H9 (cell line): ENCODE measurements around the gene IFI44L. TPM values are rescaled to one million over a fixed set of nuclear protein-coding genes. Genes with fewer than 3 reads are reported as not detected.

Experiments used
- DNase-seq: peaks from one replicate; pipeline ENCODE4 v3.0.0-alpha.2; 2017
- H2AFZ ChIP-seq: one replicate; pipeline ENCODE4 v1.6.1; 2013; ENCODE audit warnings: mild to moderate bottlenecking, low read length, control low read depth, moderate library complexity
- H2AK5ac ChIP-seq: 2 replicates; pipeline ENCODE4 v1.6.1; 2013; ENCODE audit warnings: low read length, control low read depth, mixed read lengths; ENCODE audit not compliant: insufficient read length
- H2BK120ac ChIP-seq: one replicate; pipeline ENCODE4 v1.6.1; 2013; ENCODE audit warnings: low read depth, mild to moderate bottlenecking, low read length, control low read depth, inconsistent platforms; ENCODE audit not compliant: poor library complexity, severe bottlenecking
- H2BK12ac ChIP-seq: 2 replicates; pipeline ENCODE4 v1.6.1; 2013; ENCODE audit warnings: low read length, control low read depth, mixed read lengths, low read depth; ENCODE audit not compliant: insufficient read length
- H2BK15ac ChIP-seq: 2 replicates; pipeline ENCODE4 v1.6.1; 2013; ENCODE audit warnings: low read depth, low read length, control low read depth
- H2BK20ac ChIP-seq: one replicate; pipeline ENCODE4 v1.6.1; 2013; ENCODE audit warnings: low read depth, mild to moderate bottlenecking, low read length, control low read depth, inconsistent platforms; ENCODE audit not compliant: poor library complexity, severe bottlenecking
- H2BK5ac ChIP-seq: 2 replicates; pipeline ENCODE4 v1.6.1; 2013; ENCODE audit warnings: low read length, control low read depth, mixed read lengths; ENCODE audit not compliant: insufficient read length
- H3K14ac ChIP-seq: 2 replicates; pipeline ENCODE4 v1.6.1; 2013; ENCODE audit warnings: low read length, control low read depth; ENCODE audit not compliant: insufficient read depth
- H3K18ac ChIP-seq: 2 replicates; pipeline ENCODE4 v1.6.1; 2013; ENCODE audit warnings: low read depth, mild to moderate bottlenecking, mixed read lengths, low read length, control low read depth; ENCODE audit not compliant: insufficient read length
- H3K23ac ChIP-seq: 2 replicates; pipeline ENCODE4 v1.6.1; 2013; ENCODE audit warnings: low read length, control low read depth, mixed read lengths, low read depth; ENCODE audit not compliant: insufficient read length
- H3K23me2 ChIP-seq: 2 replicates; pipeline ENCODE4 v1.6.1; 2013; ENCODE audit warnings: low read depth, mild to moderate bottlenecking, mixed read lengths, low read length, control low read depth; ENCODE audit not compliant: insufficient read length, poor library complexity, severe bottlenecking
- H3K27ac ChIP-seq: 2 replicates; pipeline ENCODE4 v1.5.1; 2013; ENCODE audit warnings: low read length, control low read depth, mixed read lengths, low read depth; ENCODE audit not compliant: insufficient read length
- H3K27me3 ChIP-seq: 2 replicates; pipeline ENCODE4 v1.6.1; 2013; ENCODE audit warnings: low read length, control low read depth, inconsistent platforms; ENCODE audit not compliant: insufficient read depth
- H3K4ac ChIP-seq: 2 replicates; pipeline ENCODE4 v1.6.1; 2013; ENCODE audit warnings: low read depth, mild to moderate bottlenecking, control low read depth, inconsistent platforms, low read length, moderate library complexity
- H3K4me1 ChIP-seq: 2 replicates; pipeline ENCODE4 v1.6.1; 2013; ENCODE audit warnings: low read length, control low read depth, inconsistent platforms; ENCODE audit not compliant: insufficient read depth
- H3K4me2 ChIP-seq: 2 replicates; pipeline ENCODE4 v1.6.1; 2013; ENCODE audit warnings: low read length, control low read depth, mixed read lengths; ENCODE audit not compliant: insufficient read length, insufficient read depth
- H3K56ac ChIP-seq: 2 replicates; pipeline ENCODE4 v1.6.1; 2013; ENCODE audit warnings: low read depth, mild to moderate bottlenecking, mixed read lengths, low read length, control low read depth; ENCODE audit not compliant: insufficient read length
- H3K79me1 ChIP-seq: 2 replicates; pipeline ENCODE4 v1.6.1; 2013; ENCODE audit warnings: low read depth, mild to moderate bottlenecking, moderate library complexity, low read length, control low read depth, inconsistent platforms; ENCODE audit not compliant: insufficient read depth, poor library complexity, severe bottlenecking
- H3K79me2 ChIP-seq: 2 replicates; pipeline ENCODE4 v1.6.1; 2013; ENCODE audit warnings: low read length, control low read depth, inconsistent platforms; ENCODE audit not compliant: insufficient read depth
- H3K9ac ChIP-seq: 2 replicates; pipeline ENCODE4 v1.6.1; 2013; ENCODE audit warnings: low read length, control low read depth, mixed read lengths; ENCODE audit not compliant: insufficient read length; ENCODE audit errors: extremely low read depth
- H3K9me3 ChIP-seq: one replicate; pipeline ENCODE4 v1.6.1; 2013; ENCODE audit warnings: low read depth, low read length, inconsistent platforms; ENCODE audit not compliant: control insufficient read depth
- H3T11ph ChIP-seq: one replicate; pipeline ENCODE4 v1.6.1; 2013; ENCODE audit warnings: mild to moderate bottlenecking, low read length, control low read depth, inconsistent platforms
- H4K20me1 ChIP-seq: one replicate; pipeline ENCODE4 v1.6.1; 2013; ENCODE audit not compliant: control insufficient read depth, insufficient read length, insufficient read depth
- H4K5ac ChIP-seq: 2 replicates; pipeline ENCODE4 v1.6.1; 2013; ENCODE audit warnings: low read depth, mild to moderate bottlenecking, mixed read lengths, low read length, control low read depth; ENCODE audit not compliant: insufficient read length
- H4K8ac ChIP-seq: replicated peaks from 2 replicates; pipeline ENCODE4 v1.6.1; 2013; ENCODE audit warnings: low read length, control low read depth, mixed read lengths, low read depth; ENCODE audit not compliant: insufficient read length
- H4K91ac ChIP-seq: 2 replicates; pipeline ENCODE4 v1.6.1; 2013; ENCODE audit warnings: low read depth, mild to moderate bottlenecking, moderate library complexity, mixed read lengths, low read length, control low read depth; ENCODE audit not compliant: insufficient read length
- H3K27ac Mint-ChIP-seq, 3 experiments: 2 replicates in 2 of 3; 3 replicates in 1 of 3; pipeline ENCODE4 v1.8.0; 2020 to 2021; ENCODE audit warnings: mixed read lengths in 3 of 3, mild to moderate bottlenecking in 1 of 3, moderate library complexity in 1 of 3
- H3K27me3 Mint-ChIP-seq: 2 replicates; pipeline ENCODE4 v1.8.0; 2021; ENCODE audit warnings: low read depth, mild to moderate bottlenecking, moderate library complexity, mixed read lengths
- H3K36me3 Mint-ChIP-seq, 3 experiments: 2 replicates in 2 of 3; 3 replicates in 1 of 3; pipeline ENCODE4 v1.8.0; 2020 to 2021; ENCODE audit warnings: low read depth in 3 of 3, mixed read lengths in 3 of 3; ENCODE audit not compliant: insufficient read depth in 1 of 3
- H3K4me1 Mint-ChIP-seq, 2 experiments: 2 replicates each; pipeline ENCODE4 v1.8.0; 2020; ENCODE audit warnings: mixed read lengths in 2 of 2
- H3K4me3 Mint-ChIP-seq, 2 experiments: 2 replicates in 1 of 2; 3 replicates in 1 of 2; pipeline ENCODE4 v1.8.0; 2020 to 2021; ENCODE audit warnings: mild to moderate bottlenecking in 2 of 2, mixed read lengths in 2 of 2, moderate library complexity in 1 of 2
- H3K9me3 Mint-ChIP-seq, 2 experiments: 2 replicates in 1 of 2; 3 replicates in 1 of 2; pipeline ENCODE4 v1.8.0; 2020; ENCODE audit warnings: mild to moderate bottlenecking in 2 of 2, mixed read lengths in 2 of 2, moderate library complexity in 1 of 2
- WGBS: extraction: QIAGEN DNeasy Blood & Tissue Kit; methylation state at CpG from one replicate; pipeline ENCODE4 v1.1.7; 2013; ENCODE audit warnings: missing lambda C conversion rate, low lambda C conversion rate, mixed read lengths; ENCODE audit not compliant: insufficient read length; ENCODE audit errors: extremely low coverage; 5-methylcytosine and 5-hydroxymethylcytosine counted together
- total RNA-seq: library from RNA; stranded (reverse); gene quantifications from 2 replicates; pipeline ENCODE4 v1.2.1, GENCODE V29; 2021
- TF ChIP-seq, protein P1 (sequence below): fragments of 200-600 bp; sonication (generic); conservative IDR thresholded peaks from 3 replicates; pipeline ENCODE4 v1.8.0; 2021; ENCODE audit warnings: antibody characterized with exemption, mild to moderate bottlenecking

The IFI44L gene
- total RNA-seq, 1 experiment from 2014 or later: not detected

- Histone ChIP-seq H4K20me1 (no peaks in the 10 kb centered on the region), H3K9me3 (no peaks in the 10 kb centered on the region), H3K9ac (no peak overlapping the region), H3K79me1 (no peaks in the 10 kb centered on the region), H3K79me2 (no peaks in the 10 kb centered on the region), H4K5ac (no peak overlapping the region), H3K4me2 (no peak overlapping the region), H3K23ac (no peak overlapping the region), H3T11ph (no peak overlapping the region), H3K27ac (no peak overlapping the region), H3K4ac (no peak overlapping the region), H3K23me2 (no peaks in the 10 kb centered on the region), H3K27me3 (no peaks in the 10 kb centered on the region), H3K4me1 (no peaks in the 10 kb centered on the region), H2BK12ac (no peak overlapping the region), H3K18ac (no peak overlapping the region), H4K8ac (no peak overlapping the region), H2BK120ac (no peak overlapping the region), H3K56ac (no peak overlapping the region), H2AK5ac (no peak overlapping the region), H2BK15ac (no peak overlapping the region), H4K91ac (no peak overlapping the region), H3K14ac (no peak overlapping the region), H2AFZ (no peak overlapping the region), H2BK20ac (no peak overlapping the region), H2BK5ac (no peak overlapping the region)
- no peaks in the 10 kb centered on the region for H3K9me3 Mint-ChIP-seq
- WGBS: no CpG with 5 or more reads among the region's 1 CpG
- H3K4me1 Mint-ChIP-seq: peaks cover 0 to 3% of the 10 kb centered on the region in 2 experiments; a peak in 2 of 4 replicates
- no peak overlapping the region for H3K27ac Mint-ChIP-seq
- H3K27me3 Mint-ChIP-seq: no peaks in the 10 kb centered on the region; the same call in 1 of the 2 replicates
- no peaks in the 10 kb centered on the region for H3K36me3 Mint-ChIP-seq
- TF ChIP-seq, protein P1, sequence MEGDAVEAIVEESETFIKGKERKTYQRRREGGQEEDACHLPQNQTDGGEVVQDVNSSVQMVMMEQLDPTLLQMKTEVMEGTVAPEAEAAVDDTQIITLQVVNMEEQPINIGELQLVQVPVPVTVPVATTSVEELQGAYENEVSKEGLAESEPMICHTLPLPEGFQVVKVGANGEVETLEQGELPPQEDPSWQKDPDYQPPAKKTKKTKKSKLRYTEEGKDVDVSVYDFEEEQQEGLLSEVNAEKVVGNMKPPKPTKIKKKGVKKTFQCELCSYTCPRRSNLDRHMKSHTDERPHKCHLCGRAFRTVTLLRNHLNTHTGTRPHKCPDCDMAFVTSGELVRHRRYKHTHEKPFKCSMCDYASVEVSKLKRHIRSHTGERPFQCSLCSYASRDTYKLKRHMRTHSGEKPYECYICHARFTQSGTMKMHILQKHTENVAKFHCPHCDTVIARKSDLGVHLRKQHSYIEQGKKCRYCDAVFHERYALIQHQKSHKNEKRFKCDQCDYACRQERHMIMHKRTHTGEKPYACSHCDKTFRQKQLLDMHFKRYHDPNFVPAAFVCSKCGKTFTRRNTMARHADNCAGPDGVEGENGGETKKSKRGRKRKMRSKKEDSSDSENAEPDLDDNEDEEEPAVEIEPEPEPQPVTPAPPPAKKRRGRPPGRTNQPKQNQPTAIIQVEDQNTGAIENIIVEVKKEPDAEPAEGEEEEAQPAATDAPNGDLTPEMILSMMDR: no peak
- no peak for DNase-seq
- no peak overlapping the region for H3K4me3 Mint-ChIP-seq
Observed at GRCh38 chr1:78601068-78601467, 19.2 kb upstream of the IFI44L start.
